Endometrium (tissue), 2 donors: ENCODE measurements around the gene EXOC4.

Source experiments
- FAIRE-seq: peaks from 2 replicates; lab custom pipeline; 2012; peaks lifted over from hg19 to GRCh38; lab: Jason Lieb, UNC
- donor health status: control.
- donor health status: control.

Gene EXOC4

GRCh38 chr7:134044682-134045081 lies 791.8 kb downstream of the EXOC4 start:
- no peak for FAIRE-seq

GRCh38 chr7:134045716-134046115 lies 792.8 kb downstream of the EXOC4 start:
- no peak for FAIRE-seq

GRCh38 chr7:134046594-134047128 lies 793.8 kb downstream of the EXOC4 start:
- no peak for FAIRE-seq

- FAIRE-seq = no peak
These were observed 794.8 kb downstream of the EXOC4 start for GRCh38 chr7:134047675-134048074.

- FAIRE-seq = no peak
These were observed 795.3 kb downstream of the EXOC4 start for GRCh38 chr7:134048166-134048565.

- FAIRE-seq = no peak
These were observed 798.1 kb downstream of the EXOC4 start for GRCh38 chr7:134051020-134051419.

- no peak for FAIRE-seq
These were observed 803.9 kb downstream of the EXOC4 start for GRCh38 chr7:134056816-134057215.

- no peak for FAIRE-seq
These were observed 805.6 kb downstream of the EXOC4 start for GRCh38 chr7:134058521-134058920.

- FAIRE-seq = no peak
These were observed 806.1 kb downstream of the EXOC4 start for GRCh38 chr7:134058980-134059379.

GRCh38 chr7:134059921-134060320 lies 807.0 kb downstream of the EXOC4 start:
- no peak for FAIRE-seq

- no peak for FAIRE-seq
These were observed 808.0 kb downstream of the EXOC4 start for GRCh38 chr7:134060874-134061273.

GRCh38 chr7:134062460-134062859 lies 809.6 kb downstream of the EXOC4 start:
- no peak for FAIRE-seq

GRCh38 chr7:134065415-134065814 lies 812.5 kb downstream of the EXOC4 start:
- no peak for FAIRE-seq

- no peak for FAIRE-seq
These were observed 814.3 kb downstream of the EXOC4 start for GRCh38 chr7:134067164-134067563.

- FAIRE-seq = no peak
These were observed 815.8 kb downstream of the EXOC4 start for GRCh38 chr7:134068670-134069069.

- no peak for FAIRE-seq
These were observed 816.3 kb downstream of the EXOC4 start for GRCh38 chr7:134069187-134069586.

- no peak for FAIRE-seq
These were observed 817.8 kb downstream of the EXOC4 start for GRCh38 chr7:134070673-134071072.

GRCh38 chr7:134071355-134072331 lies 818.8 kb downstream of the EXOC4 start:
- no peak for FAIRE-seq

GRCh38 chr7:134073276-134073675 lies 820.4 kb downstream of the EXOC4 start:
- no peak for FAIRE-seq

GRCh38 chr7:134075799-134076198 lies 822.9 kb downstream of the EXOC4 start:
- FAIRE-seq = no peak

GRCh38 chr7:134077560-134077959 lies 824.7 kb downstream of the EXOC4 start:
- FAIRE-seq = peak; percentile 74

- FAIRE-seq = no peak
These were observed 826.1 kb downstream of the EXOC4 start for GRCh38 chr7:134078991-134079390.

- FAIRE-seq = no peak
These were observed 828.8 kb downstream of the EXOC4 start for GRCh38 chr7:134081695-134082094.
